Fibroblast of skin of left biceps (primary cell): Measurements from ENCODE around the gene GPC3.
"Not testable (repeated sequence)": the region's sequence is repeated elsewhere in the genome, so short reads cannot be mapped to it uniquely, and the experiment has no call there.

Experiments used
- DNase-seq, 2 experiments: peaks; one replicate each; pipeline ENCODE4 v3.0.0-alpha.2; 2013; ENCODE audit warnings: low read depth in 2 of 2

Gene GPC3

DNA sequence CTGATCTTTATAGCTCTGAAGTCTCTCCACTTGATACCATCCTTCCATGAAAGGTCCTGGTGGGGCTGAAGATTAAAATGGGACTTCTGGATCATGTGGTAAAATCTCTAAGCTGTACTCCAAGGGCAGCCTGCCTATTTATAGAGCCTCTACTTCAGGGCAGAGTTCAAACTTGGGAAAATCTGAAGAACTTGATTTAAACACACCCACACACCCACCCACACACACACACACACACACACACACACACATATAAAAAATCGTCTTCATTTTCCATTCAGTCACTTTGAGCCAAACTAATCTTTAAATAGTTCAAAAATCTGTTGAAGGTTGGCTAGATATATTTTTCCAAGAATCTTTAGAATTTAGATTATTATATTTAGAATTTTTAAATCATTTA lies 335.2 kb downstream of the GPC3 start:
- no peak for DNase-seq

DNA sequence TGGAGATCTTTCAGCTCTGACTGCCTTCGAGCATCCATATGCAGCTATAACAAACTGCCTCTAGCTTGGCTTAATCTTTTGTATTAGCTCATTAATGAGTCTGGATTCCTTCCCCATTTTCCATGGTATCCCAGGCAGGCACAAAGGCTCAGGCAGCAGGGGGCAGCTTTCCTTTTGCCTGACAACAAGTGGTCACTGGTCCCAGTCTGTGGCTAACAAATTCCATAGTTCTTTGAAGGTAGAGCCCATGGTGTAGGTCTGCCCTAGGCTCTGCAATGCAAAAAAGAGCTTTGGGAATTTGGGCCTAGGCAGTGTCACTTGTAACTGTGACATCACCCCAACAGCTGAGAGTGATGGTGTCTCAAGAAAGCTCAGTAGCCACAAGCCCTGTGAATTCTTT lies 335.7 kb downstream of the GPC3 start:
- no peak for DNase-seq

DNA sequence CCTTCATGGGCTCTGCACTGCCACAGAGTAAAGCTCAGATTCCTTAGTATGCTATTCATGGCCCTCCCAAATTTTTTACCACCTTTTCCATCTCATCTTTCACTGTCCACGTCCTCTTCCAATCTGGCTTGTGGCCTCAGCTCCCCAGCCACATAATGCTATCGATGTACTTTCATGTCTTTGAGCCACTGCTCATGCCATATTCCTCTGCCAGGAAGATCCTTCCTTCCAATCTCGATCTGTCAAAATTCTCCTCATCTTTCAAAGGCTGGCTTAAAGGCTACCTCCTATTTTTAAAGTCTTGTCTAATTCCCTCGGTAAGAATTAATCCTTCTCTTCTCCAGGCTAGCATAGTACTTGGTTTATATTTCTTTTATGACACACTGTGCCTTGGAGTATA lies 336.8 kb downstream of the GPC3 start:
- DNase-seq: no peak

DNA sequence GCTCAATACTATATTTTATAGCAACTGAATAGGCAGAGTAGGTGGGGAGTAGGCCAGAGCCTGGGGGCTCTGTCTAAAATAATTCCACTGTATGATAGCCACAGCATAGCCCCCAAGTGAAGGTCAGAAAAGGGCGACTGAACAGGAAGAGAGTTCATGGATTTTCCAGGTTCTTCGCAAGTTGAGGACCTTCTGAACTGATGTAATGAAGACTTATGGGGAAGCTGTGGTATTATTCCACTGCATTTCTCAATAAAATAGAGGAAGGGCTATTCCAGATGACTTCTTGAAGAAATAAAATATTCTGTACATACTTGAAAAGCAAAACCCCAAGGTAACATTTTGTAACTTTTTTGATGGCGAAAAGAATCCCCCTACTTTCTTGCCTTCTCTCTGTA lies 338.7 kb downstream of the GPC3 start:
- DNase-seq: no peak

DNA sequence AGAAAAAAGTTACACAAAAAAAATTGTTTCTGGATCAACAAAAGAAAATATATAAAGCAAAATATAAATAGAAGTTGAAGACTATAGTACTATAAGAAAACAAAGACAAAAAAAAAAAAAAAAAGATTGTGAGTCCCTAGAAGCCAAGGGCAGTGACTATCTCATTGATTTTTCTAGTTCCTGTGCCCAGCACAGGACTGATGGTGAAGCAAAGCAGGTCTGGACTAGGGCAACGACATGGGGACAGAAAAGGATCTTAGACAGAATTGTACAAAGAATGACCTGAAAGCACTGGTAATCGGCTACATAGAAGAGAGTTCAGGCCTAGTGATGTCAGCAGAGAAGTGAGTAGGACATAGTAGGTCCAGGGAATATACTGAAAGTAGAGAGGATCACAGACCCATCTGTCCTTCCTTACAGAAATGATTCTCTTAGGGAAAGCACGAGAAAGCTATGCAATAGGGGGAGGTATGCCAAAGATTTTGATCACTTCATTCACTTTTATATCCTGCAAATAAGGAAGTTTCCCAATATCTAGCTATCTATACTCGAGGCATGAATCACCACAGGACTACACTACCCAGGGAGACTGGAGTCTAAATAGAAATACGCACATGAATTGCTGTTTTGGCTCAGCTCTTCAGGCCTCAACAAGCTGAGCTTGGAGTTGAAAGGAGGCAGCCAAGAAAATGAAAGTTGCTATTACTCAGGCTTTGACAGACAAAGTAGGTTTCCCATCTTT lies 339.2 kb downstream of the GPC3 start:
- peak; percentile 67 to 71 for DNase-seq

DNA sequence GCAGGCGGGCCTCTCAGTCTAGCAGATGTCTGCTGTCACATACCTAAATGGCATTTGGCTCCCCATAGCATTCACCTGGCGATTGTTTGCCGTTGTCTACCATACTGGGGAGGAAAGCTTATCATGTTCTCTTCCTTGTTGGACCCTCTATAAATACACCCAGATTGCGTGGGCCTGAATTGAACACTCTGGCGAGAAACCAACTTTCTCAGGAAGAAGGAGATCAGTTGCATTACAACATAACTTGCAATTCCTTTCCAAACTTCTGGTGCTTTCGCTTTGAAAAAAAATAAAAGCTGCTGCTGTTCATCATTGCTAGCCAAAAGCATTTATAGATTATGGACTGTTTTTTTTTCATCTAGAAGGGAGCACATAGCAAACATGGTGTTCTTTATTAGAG lies 340.1 kb downstream of the GPC3 start:
- DNase-seq: peak in 1 of 2 experiments; percentile 39

DNA sequence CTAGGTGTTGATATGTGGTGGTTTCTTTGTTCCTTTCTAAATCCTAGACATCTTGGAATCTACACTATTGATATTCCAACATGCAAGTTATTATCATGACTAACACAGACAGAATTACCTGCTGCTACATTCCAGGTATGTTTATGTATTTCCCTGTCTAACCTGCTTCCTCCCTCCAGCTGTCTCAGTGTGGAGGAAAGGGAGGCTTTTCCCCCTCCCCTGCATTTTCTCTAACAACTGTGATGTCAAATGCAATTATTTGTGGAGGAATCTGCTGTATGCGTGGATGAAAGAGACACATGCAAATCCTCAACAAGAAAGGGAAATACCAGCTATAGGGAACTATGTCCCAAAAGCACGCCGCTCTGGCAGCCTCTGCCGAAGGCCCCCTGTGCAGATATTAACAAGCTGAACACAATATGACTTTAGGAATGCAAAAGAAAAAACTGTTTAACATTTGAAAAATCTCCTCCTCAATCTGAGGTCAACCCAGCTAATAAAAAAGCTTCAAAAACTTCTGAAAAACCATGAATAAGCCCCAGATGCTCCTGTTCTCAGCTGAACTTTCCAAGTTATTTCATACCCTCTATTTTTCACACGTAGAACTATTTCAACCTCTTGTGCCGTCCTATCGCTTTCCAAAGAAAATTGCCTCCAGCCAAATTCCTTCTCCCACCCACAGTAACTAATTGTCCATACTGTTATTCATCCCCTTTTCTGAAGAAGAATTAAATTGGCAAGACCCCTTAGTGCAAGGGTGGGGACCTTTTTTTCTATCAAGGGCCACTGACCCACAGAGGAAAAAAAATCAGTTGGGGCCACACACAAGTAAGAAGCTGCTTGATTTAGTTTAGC lies 345.0 kb downstream of the GPC3 start:
- DNase-seq: peak; percentile 64 to 71

DNA sequence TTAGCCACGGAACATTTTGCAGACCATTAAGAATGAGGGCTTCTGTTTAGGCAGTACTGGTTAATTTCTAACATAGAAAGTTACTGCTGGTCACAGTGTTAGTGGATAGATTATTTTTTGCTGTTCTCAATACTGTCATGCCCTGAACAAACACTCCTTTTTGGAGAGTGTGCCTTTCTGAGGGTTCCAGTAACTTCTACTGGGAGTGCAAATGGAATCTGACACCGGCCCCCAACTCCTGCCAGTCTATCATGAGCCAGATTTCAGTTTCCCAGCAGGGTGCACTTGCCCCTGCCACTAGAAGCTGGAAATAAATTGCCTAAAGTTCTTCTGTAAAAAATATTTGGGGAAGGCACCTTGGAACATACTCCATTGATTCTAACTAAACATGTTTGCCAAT lies 345.7 kb downstream of the GPC3 start:
- no peak for DNase-seq

DNA sequence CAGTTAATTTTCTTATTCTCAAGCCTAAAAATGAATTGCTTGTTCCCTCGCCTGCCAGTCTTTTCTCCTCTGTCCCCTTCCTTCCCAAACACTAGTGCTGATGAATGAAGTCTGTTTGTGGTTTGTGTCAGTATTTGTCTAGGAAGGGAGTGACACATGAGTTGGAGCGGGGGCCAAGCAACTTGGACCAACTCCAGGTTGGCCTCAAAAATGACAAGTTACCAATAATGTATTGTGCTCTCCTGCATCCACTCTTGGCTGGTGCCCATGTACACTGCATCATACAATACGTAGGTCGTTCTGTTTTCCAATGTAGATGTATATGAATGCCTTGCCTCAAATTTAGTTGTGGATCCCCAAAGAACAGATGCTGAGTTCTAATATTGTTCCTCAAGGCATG lies 347.1 kb downstream of the GPC3 start:
- no peak for DNase-seq

DNA sequence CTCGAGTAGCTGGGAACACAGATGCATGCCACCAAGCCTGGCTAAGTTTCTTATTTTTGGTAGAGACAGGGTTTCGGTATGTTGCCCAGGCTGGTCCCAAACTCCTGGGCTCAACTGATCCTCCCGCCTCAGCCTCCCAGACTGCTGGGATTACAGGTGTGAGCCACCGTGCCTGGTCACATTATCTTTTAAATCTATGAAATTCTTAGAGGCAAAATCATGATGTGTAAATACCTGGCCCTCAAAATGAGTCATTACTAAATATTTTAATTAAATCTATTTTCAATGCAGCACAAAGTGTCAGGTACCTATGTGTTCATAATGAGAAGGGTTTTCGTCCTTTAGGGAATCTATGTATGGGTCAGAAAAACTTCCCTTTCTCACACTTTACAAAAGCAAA lies 347.6 kb downstream of the GPC3 start:
- no peak for DNase-seq

DNA sequence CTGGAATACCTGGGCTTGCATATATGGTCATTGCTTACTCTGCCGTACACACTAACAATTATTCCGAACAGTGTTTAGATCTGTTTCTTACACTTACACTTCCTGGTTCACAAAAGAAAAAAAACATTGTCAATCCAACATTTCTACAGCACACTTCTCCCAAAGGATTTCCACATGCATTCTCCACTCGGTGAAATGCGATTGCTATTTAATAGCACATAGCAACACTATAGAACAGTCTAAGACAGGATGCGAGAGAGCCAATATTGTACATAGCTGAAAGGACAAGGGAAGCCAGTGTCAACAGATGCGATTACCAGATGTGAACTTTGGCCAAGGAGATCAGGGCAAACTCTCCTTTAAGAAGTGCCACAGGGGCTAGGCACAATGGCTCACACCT lies 349.4 kb downstream of the GPC3 start:
- no peak for DNase-seq

DNA sequence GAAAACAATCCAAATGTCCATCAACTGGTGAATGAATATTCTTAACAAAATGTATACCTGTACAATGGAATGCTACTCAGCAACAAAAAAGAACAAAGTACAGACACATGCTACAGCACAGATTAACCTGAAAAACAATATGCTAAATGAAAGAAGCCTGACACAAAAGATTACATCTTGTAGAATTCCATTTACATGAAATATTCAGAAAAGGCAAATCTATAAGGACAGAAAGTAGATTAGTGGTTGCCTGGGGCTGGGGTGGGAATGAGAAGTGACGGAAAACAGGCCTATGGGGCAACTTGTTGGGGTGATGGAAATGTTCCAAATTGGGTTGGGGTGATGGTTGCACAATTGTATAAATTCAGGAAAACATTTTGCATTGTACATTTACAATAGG lies 351.0 kb downstream of the GPC3 start:
- DNase-seq: no peak

DNA sequence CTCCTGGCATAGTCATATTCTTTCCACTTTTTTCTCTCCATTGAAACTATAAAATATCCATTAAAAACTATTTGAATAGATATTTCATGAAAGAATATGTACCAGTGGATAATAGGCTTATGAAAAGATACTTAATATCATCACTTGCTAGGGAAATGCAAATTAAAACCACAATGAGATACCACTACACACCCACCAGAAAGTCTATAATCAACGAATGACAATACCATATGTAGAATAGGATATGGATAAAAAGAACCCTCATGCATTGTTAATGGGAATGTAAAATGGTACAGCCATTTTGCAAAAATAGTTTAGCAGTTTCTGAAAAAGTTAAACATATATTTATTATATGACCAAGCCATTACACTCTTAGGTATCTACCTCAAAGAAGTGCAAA lies 351.4 kb downstream of the GPC3 start:
- no peak for DNase-seq

DNA sequence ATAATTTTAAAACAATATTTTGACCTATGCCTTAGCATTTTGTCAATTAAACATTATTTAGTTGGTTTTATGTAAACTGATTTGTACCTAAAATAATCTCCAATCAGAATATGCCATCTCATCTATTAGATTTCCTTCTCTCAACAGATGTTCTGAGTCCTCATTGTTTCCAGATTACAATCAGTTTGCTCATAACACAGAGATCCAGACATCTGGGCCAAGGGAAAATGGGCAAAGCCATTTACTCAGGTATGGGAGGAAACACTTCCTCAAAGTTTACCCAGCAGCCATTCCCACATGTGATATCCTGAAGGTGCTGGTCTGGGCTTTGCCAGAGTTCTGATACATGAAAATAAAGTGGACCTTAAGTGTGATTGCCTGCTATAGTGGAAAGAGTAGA lies 352.2 kb downstream of the GPC3 start:
- no peak for DNase-seq

DNA sequence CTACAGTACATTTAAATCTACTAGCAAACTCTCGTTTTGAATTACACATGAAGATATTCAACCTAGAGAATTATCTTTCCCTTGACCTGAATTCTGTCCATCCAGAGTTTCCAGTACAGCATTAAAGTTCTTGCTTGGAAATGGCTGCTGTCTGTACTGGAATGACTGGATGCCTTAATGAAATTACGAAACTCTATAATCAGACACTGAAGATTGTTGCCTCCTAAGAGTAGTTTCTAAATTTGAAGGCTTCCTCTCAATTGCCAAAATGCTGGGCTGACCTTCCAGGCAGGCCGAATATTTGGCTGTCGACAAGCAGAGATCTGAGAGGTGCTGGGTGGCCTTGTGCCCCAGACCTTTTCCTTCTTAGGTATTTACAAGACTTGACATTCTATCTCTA lies 355.0 kb downstream of the GPC3 start:
- DNase-seq: no peak

DNA sequence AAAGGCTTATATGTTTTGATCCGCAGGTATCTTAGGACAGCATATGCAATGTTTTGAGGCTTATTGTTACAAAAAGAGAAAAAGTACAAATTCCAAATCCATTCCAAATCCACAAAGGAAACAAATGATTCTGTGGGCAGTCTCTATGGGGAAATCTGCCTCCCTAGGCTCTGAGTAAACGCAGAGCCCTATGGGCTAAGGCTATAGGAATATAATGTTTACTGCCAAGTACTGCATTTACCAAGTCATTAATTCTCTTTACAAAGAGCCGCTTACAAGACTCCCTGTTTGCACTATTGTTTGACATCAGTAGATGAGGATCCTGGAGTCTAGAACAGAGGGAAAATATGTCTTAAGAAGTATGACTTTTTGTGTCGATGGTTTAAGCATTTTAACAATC lies 357.7 kb downstream of the GPC3 start:
- DNase-seq: no peak

DNA sequence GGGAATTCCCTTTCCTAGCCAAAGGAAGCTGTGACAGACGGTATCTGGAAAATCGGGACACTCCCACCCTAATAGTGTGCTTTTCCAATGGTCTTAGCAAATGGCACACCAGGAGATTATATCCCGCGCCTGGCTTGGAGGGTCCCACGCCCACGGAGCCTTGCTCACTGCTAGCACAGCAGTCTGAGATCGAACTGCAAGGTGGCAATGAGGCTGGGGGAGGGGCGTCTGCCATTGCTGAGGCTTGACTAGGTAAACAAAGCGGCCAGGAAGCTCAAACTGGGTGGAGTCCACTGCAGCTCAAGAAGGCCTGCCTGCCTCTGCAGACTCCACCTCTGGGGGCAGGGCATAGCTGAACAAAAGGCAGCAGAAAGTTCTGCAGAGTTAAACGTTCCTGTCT lies 364.0 kb downstream of the GPC3 start:
- DNase-seq: not testable (repeated sequence)

DNA sequence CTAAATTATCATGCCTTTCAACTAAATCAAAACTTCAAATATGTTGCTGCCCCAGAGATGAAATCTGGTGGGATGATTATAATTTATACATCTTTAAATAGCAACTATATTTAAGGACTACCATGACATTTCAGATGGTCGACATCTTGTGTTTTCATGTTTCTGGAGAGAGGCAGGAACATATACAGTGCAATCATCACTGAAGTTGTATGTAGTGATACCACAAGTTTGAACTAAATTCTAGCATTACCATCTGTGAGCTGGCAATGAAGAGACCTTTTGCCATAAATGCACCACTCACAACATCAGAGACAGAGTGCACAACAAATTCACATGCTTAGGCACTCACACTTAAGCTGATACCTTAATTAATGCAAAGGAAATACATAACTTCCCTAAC lies 373.7 kb downstream of the GPC3 start:
- DNase-seq: no peak

DNA sequence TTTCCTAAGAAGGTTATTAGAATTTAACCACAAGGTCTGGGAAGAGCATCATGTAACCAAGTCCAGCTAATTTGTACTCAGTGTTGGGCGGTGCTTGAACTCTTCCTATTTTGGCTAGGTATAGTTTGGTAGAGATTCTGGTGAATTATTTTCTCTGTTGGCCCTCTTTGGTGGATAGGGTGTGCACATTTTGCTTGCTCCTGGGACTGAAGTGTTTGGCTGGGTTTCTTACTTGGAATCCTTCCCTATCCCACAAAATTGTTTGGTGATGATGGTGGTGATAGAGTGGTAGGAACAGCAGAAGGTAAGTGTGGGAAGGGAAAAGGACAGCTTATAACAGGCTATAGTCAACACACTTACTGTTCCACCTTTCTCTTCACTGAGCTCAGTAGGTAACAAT lies 375.3 kb downstream of the GPC3 start:
- DNase-seq: peak in 1 of 2 experiments; percentile 45

DNA sequence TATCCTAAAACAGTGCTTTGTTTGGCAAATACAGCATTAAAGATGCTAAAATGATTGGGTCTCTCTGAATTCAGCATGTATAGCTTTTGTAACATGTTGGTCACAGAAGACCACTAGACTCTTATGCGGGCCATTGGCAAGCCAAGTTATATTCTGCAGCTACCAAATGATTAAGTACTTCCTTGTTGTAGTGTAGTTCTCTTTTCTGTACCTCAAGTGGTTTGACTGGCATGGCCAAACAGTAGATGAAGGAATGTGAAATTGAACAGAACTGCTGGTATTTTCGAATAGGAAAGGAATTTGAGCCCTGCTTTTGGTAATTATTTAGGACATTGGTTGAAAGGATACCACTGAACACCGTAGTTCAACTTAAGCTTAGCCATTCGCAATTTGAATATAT lies 376.2 kb downstream of the GPC3 start:
- DNase-seq: no peak

DNA sequence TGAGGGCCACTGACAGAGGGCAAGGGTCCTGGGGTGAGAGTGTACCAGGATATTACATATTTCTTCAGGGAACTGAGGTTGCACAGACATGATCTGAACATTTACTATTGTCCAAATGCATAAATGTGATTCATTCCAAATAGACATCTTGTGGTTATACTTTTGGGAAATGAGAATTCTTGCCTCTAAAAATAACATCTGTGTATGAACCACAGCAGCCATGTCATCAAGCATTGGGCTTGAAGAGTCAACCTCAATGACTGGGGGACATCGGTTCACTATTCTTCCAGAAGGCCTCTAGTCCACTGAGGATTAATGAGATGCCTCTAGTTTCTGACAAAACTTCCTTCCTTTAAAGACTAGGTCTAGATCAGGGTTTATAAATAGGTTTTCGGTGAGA lies 377.0 kb downstream of the GPC3 start:
- peak; percentile 61 to 69 for DNase-seq

DNA sequence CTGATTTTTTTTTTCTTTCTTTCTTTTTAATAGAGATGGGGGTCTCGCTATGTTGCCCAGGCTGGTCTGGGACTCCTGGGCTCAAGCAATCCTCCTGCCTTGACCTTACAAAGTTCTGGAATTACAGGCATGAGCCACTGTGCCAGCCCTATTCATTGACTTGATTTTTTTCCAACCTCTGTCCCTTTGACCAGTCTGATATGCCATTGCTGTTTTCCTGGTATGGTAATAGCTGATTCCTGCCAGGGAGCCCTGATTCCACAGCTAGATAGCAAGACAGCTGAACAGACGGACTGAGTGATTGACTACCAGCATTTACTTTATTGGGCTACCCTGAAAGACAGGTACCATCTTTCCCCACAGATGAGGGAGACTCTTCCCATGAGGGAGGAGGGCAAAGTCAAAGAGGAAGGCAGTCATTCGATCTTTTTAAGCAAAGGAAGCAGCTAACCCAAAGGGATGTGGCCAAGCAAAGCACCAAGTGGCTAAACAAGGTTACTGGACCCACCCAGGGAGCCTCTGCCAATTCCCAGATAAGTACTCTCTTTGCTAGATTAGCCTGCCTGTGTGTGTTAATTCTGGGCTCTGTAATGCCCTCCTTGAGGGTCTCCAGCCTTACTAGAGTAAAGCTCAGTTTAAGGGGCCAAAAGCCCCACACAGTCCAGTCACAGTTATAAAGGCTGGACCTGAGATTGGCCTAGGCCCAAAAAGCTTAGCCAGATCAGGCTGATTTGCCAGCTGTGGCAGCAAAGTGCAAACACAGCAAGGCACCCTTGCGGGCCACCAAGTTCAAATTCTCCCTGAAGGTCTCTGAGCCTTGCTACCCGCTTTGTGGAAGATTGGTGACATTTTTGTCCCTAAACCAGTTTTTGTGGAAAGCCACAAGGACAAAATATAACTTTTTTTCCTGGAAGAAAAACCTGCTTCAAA lies 377.7 kb downstream of the GPC3 start:
- no peak for DNase-seq
